PFSK-1 (cell line): ENCODE data around the gene SLC25A44.

Experiments used
- REST ChIP-seq, 2 experiments: IDR thresholded peaks; 2 replicates each; pipeline versions ENCODE4 v1.6.1 to v1.8.0; 2011 to 2012; ENCODE audit warnings: low read depth in 2 of 2, low read length in 2 of 2, control low read depth in 1 of 2, inconsistent platforms in 1 of 2, mild to moderate bottlenecking in 1 of 2, moderate library complexity in 1 of 2; ENCODE audit not compliant: insufficient read depth in 1 of 2
- SIN3A ChIP-seq: IDR thresholded peaks from 2 replicates; pipeline ENCODE4 v1.6.1; 2012; ENCODE audit warnings: mild to moderate bottlenecking, low read length, moderate library complexity, borderline replicate concordance; ENCODE audit not compliant: insufficient read depth

- no peak for TF ChIP-seq REST (IDR thresholded peaks at IDR 0.05; ENCODE audit: insufficient read depth in 1 of 2, low read depth in 2 of 2, low read length in 2 of 2)
- TF ChIP-seq SIN3A: no peak
These were observed 52.4 kb downstream of the SLC25A44 start for GRCh38 chr1:156246241-156246780.
